Uterus (tissue), 4 donors: ENCODE results near the gene GCNT2. TPM values are rescaled to one million over a fixed set of nuclear protein-coding genes. Genes with fewer than 3 reads are reported as not detected.

Experiments used
- DNase-seq, 2 donors: peaks; one replicate each; pipeline ENCODE4 v3.0.0-alpha.2; 2019 to 2020
- H3K27ac ChIP-seq, 2 donors: fragments of 200-600 bp; sonication (generic); 1 replicate in 1 of 2; 2 replicates in 1 of 2; pipeline ENCODE4 v1.5.1; 2016 to 2018
- H3K27me3 ChIP-seq, 2 donors: fragments of 200-600 bp; sonication (generic); one replicate each; pipeline ENCODE4 v1.5.1; 2018 to 2019; ENCODE audit warnings: control low read depth in 1 of 2
- H3K36me3 ChIP-seq, 2 donors: fragments of 200-600 bp; sonication (generic); one replicate each; pipeline ENCODE4 v1.5.1; 2019; ENCODE audit warnings: control low read depth in 1 of 2
- H3K4me1 ChIP-seq, 2 donors: fragments of 200-600 bp; sonication (generic); one replicate each; pipeline ENCODE4 v1.5.1; 2018 to 2019; ENCODE audit warnings: control low read depth in 1 of 2
- H3K4me3 ChIP-seq, 2 donors: fragments of 200-600 bp; sonication (generic); 1 replicate in 1 of 2; 2 replicates in 1 of 2; pipeline ENCODE4 v1.5.1; 2018 to 2019; ENCODE audit warnings: mild to moderate bottlenecking in 1 of 2
- H3K9me3 ChIP-seq, 2 donors: fragments of 200-600 bp; sonication (generic); one replicate each; pipeline ENCODE4 v1.5.1; 2019; ENCODE audit warnings: control low read depth in 1 of 2
- CTCF ChIP-seq, 4 experiments: fragments of 200-600 bp in 2 of 4; fragments of 450-650 bp in 2 of 4; sonication (generic) in 2 of 4; IDR thresholded peaks; one replicate each; pipeline ENCODE4 v1.5.1; 2016 to 2019; ENCODE audit warnings: antibody characterized with exemption in 4 of 4, mild to moderate bottlenecking in 2 of 4, moderate library complexity in 1 of 4
- POLR2A ChIP-seq, 2 donors: fragments of 450-650 bp; IDR thresholded peaks; one replicate each; pipeline ENCODE4 v1.6.1; 2016; ENCODE audit warnings: antibody characterized with exemption in 2 of 2, mild to moderate bottlenecking in 1 of 2, moderate library complexity in 1 of 2
- intact Hi-C: fragments of 100-400 bp; cut with DNase I; formaldehyde crosslinking; loops from one replicate; pipeline ENCODE4 v1.15.1; 2023; ENCODE audit warnings: low total_unique reads
- total RNA-seq, 4 donors: library from RNA; depleted of rRNA in 3 of 4; stranded (reverse); fragments of >200 nt in 3 of 4; gene quantifications; one replicate each; pipeline versions ENCODE4 v1.1.0 to v1.2.4, GENCODE V29; 2014 to 2023
- donor health status: DM: yes; HTN: yes; CAD: no.

Gene GCNT2
- total RNA-seq, 4 donors from 2014 or later, result 7.8 to 16.2 (median 10.9) TPM

GRCh38 chr6:10532392-10532791 is 11.2 kb downstream of the GCNT2 start:
- no peaks in the 10 kb centered on the region for H3K9me3 ChIP-seq
- H3K4me3 ChIP-seq, result no peak overlapping the region
- no peak for DNase-seq
- no peak overlapping the region for H3K27ac ChIP-seq
- H3K4me1 ChIP-seq, result no peaks in the 10 kb centered on the region
- H3K36me3 ChIP-seq, result no peaks in the 10 kb centered on the region
- intact Hi-C loops, result no loop called here
- TF ChIP-seq CTCF (IDR thresholded peaks at IDR 0.05), result no peak
- TF ChIP-seq POLR2A (IDR thresholded peaks at IDR 0.05), result no peak
- no peaks in the 10 kb centered on the region for H3K27me3 ChIP-seq

- TF ChIP-seq POLR2A (IDR thresholded peaks at IDR 0.05) (no peak), CTCF (IDR thresholded peaks at IDR 0.05) (no peak)
- no peak overlapping the region for H3K27ac ChIP-seq
- DNase-seq, result no peak
- intact Hi-C loops, result no loop called here
- H3K9me3 ChIP-seq, result no peaks in the 10 kb centered on the region
- H3K4me1 ChIP-seq, result no peaks in the 10 kb centered on the region
- no peak overlapping the region for H3K4me3 ChIP-seq
- no peaks in the 10 kb centered on the region for H3K36me3 ChIP-seq
- no peaks in the 10 kb centered on the region for H3K27me3 ChIP-seq
These were observed 13.2 kb downstream of the GCNT2 start for GRCh38 chr6:10534419-10534762.

- Histone ChIP-seq H3K9me3 (no peaks in the 10 kb centered on the region), H3K36me3 (no peaks in the 10 kb centered on the region), H3K27ac (no peak overlapping the region), H3K27me3 (no peaks in the 10 kb centered on the region), H3K4me3 (no peak overlapping the region), H3K4me1 (no peaks in the 10 kb centered on the region)
- DNase-seq, result no peak
- intact Hi-C loops, result no loop called here
- TF ChIP-seq CTCF (IDR thresholded peaks at IDR 0.05), result no peak
- no peak for TF ChIP-seq POLR2A (IDR thresholded peaks at IDR 0.05)
These were observed 14.0 kb downstream of the GCNT2 start for GRCh38 chr6:10535193-10535592.

- H3K36me3 ChIP-seq, result no peaks in the 10 kb centered on the region
- DNase-seq, result no peak
- intact Hi-C loops, result no loop called here
- no peak overlapping the region for H3K4me3 ChIP-seq
- no peaks in the 10 kb centered on the region for H3K4me1 ChIP-seq
- no peaks in the 10 kb centered on the region for H3K9me3 ChIP-seq
- TF ChIP-seq POLR2A (IDR thresholded peaks at IDR 0.05) (no peak), CTCF (IDR thresholded peaks at IDR 0.05) (no peak)
- no peaks in the 10 kb centered on the region for H3K27me3 ChIP-seq
- no peak overlapping the region for H3K27ac ChIP-seq
These were observed 16.6 kb downstream of the GCNT2 start for GRCh38 chr6:10537726-10538125.

- intact Hi-C loops, result no loop called here
- TF ChIP-seq CTCF (IDR thresholded peaks at IDR 0.05), result no peak
- TF ChIP-seq POLR2A (IDR thresholded peaks at IDR 0.05), result no peak
These were observed 19.1 kb downstream of the GCNT2 start for GRCh38 chr6:10540073-10540746.

More at GRCh38 chr6:10540073-10540746, 19.1 kb downstream of the GCNT2 start:
- H3K27ac ChIP-seq, result no peak overlapping the region
- no peaks in the 10 kb centered on the region for H3K36me3 ChIP-seq
- no peaks in the 10 kb centered on the region for H3K9me3 ChIP-seq
- no peaks in the 10 kb centered on the region for H3K27me3 ChIP-seq
- no peak for DNase-seq
- H3K4me1 ChIP-seq, result no peaks in the 10 kb centered on the region
- no peak overlapping the region for H3K4me3 ChIP-seq
